ENCODE measurements around the gene MED12L.

MED12L gene

DNA sequence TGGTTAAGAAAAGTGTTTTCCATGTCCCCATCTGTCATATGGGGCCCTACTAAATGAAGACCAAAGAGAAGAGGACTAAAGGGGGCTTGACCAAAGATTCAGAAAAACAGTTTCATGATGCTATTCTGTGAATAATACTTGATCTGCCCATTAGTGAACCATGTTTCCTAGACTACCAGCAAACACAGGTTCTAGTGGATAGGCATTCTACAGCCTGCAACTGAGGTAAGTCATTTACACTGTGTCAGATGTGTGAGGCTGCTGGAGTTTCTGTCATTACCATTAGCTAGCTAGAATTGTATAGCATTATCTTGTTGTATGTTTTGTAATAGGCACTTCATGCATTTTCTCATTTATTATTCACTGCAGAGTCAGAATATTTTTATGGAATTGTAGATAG is 111.0 kb downstream of the MED12L start:
- TF ChIP-seq, protein P1, sequence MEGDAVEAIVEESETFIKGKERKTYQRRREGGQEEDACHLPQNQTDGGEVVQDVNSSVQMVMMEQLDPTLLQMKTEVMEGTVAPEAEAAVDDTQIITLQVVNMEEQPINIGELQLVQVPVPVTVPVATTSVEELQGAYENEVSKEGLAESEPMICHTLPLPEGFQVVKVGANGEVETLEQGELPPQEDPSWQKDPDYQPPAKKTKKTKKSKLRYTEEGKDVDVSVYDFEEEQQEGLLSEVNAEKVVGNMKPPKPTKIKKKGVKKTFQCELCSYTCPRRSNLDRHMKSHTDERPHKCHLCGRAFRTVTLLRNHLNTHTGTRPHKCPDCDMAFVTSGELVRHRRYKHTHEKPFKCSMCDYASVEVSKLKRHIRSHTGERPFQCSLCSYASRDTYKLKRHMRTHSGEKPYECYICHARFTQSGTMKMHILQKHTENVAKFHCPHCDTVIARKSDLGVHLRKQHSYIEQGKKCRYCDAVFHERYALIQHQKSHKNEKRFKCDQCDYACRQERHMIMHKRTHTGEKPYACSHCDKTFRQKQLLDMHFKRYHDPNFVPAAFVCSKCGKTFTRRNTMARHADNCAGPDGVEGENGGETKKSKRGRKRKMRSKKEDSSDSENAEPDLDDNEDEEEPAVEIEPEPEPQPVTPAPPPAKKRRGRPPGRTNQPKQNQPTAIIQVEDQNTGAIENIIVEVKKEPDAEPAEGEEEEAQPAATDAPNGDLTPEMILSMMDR (IDR thresholded peaks at IDR 0.05; ENCODE audit: borderline replicate concordance, control extremely low read depth, extremely low read depth, insufficient read depth, missing control alignments) = no peak
- in situ Hi-C loops (cut with MboI; ENCODE audit: low sequenced_read_pairs, unreplicated experiment) = no loop called here
- DNase-seq (ENCODE audit: low spot score) = no peak

DNA sequence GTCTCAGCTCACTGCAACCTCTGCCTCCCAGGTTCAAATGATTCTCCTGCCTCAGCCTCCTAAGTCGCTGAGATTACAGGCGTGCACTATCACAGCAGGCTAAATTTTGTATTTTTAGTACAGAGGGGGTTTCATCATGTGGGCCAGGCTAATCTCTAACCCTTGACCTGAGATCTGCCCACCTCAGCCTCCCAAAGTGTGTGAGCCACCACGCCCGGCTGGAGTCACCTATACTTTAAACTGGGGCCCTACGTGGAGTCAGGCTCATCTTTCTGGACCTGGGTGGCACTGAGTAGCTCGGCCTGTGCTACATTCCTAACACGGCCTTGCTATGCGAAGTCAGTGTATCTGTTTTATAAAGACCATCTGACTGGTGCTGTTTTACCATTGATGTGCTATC is 111.8 kb downstream of the MED12L start:
- in situ Hi-C loops (cut with MboI; ENCODE audit: low sequenced_read_pairs, unreplicated experiment) = no loop called here
- TF ChIP-seq, protein P1 (IDR thresholded peaks at IDR 0.05; ENCODE audit: borderline replicate concordance, control extremely low read depth, extremely low read depth, insufficient read depth, missing control alignments) = no peak
- DNase-seq (ENCODE audit: low spot score) = no peak

DNA sequence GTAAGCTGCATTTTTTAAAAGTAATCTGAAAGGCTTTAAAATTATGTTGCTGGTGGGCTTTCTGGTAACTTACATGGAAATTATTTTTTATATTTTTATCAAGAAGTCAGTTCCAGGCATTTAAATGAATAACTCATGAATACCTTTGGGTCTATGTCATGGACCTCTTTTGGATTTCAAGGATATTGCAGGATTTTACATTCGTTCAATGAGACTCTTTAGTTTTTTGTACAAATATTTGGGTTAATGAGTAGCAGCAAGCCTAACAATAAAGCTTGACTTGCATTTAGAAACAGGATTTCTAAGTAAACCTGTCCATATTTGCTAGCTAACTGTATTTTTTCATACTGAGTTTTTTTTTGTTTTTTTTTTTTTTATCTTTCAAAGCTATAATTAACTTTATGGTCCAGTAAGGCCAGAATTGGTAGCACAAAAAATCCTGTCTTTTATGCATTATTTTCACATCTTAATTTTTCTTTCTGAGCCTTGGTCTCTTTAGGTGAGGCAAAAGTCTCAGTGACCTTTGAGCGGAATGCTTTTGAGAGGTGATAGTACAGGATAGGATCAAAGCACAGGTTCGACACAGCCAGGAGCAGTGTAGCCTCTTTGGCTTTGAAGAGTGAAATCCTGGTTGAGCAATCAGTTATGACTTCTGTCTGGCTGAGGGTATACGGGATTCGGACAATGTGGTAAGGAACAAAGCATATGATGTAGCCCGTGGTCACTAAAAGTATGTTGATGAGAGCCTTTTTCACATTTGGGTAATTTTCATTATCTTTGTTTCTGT is 112.7 kb downstream of the MED12L start:
- TF ChIP-seq, protein P1 (IDR thresholded peaks at IDR 0.05; ENCODE audit: borderline replicate concordance, control extremely low read depth, extremely low read depth, insufficient read depth, missing control alignments) = no peak
- in situ Hi-C loops (cut with MboI; ENCODE audit: low sequenced_read_pairs, unreplicated experiment) = no loop called here
- no peak for DNase-seq (ENCODE audit: low spot score)

DNA sequence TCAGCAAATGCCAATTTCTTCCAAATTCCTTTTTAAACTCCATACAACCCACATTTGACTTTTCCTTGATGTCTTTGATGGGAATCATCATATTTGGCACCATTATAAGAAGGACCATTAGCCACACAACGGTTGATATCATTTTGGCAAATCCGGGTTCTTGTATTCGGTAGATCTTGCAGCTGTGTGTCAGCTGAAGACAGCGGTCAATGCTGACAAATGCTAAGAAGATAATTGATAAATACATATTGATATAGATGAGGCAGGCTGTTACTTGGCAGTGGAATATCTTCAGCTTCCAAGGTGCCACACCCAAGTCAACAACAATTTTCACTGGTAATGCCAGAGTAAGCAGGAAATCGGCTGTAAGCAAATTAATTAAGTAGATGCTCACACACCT is 113.4 kb downstream of the MED12L start:
- TF ChIP-seq, protein P1 (IDR thresholded peaks at IDR 0.05; ENCODE audit: borderline replicate concordance, control extremely low read depth, extremely low read depth, insufficient read depth, missing control alignments) = no peak
- in situ Hi-C loops (cut with MboI; ENCODE audit: low sequenced_read_pairs, unreplicated experiment) = no loop called here
- no peak for DNase-seq (ENCODE audit: low spot score)

DNA sequence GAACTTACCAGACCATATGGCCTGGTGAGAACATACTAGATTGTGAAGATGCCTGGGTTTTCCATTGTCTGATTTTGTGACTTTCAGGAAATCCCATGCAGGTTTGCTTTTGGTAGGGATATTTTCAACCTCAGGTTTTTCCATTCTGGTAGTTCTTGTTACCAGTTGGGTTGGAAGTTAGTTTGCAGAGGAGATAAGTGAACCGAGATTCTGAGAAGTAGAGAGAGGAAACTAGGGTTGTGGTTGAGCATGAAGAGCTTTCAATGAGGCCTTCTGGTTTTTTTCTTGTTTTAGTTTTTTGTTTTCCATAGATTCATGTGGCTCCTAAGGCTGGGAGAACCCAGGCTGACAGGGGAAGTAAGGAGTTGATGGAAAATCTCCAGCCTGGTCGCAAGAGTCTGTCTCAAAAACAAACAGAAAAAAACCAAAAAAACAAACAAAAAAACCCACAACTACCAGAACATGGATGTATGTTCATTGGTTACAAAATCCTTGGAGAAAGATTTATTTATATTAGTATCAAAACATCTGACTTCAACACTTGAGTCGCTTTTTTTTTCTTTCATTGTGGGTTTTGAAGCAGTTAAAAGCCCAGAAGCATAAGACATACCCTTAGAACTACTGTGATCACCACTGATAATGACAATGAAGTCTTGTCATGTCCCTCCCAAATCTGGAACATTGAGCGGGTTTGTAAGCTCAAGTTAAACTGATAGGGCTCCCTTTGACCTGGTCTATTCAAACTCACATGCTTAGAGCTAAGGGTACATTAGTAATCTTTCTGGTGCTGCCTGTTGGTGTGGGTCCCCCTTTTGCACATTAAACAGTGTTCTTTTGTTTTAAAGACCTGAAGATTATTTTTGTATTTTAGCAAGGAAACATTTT is 114.3 kb downstream of the MED12L start:
- TF ChIP-seq, protein P1 (IDR thresholded peaks at IDR 0.05; ENCODE audit: borderline replicate concordance, control extremely low read depth, extremely low read depth, insufficient read depth, missing control alignments) = no peak
- DNase-seq (ENCODE audit: low spot score) = no peak
- in situ Hi-C loops (cut with MboI; ENCODE audit: low sequenced_read_pairs, unreplicated experiment) = no loop called here

DNA sequence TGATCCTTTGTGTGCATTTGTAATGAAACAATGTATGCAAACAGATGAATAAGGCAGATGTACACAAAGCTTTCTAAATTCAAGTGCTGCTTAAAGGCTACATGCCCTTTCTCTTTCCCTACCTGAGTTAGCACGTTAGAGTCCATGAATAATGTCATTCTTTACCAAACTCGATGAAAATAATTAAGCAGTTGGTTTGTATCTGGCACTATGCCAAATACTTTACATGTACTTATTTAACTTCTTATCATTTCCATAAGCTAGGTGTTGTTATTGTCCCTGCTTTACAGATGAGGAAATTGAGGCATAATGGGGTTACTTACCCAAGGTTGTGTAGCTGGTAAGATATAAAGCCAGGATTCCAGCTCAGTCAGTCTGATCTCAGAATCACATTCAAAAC is 115.1 kb downstream of the MED12L start:
- TF ChIP-seq, protein P1 (IDR thresholded peaks at IDR 0.05; ENCODE audit: borderline replicate concordance, control extremely low read depth, extremely low read depth, insufficient read depth, missing control alignments) = no peak
- DNase-seq (ENCODE audit: low spot score) = no peak
- in situ Hi-C loops (cut with MboI; ENCODE audit: low sequenced_read_pairs, unreplicated experiment) = no loop called here
